ENCODE data around the gene CPXM2. TPM values are rescaled to one million over a fixed set of nuclear protein-coding genes. Genes with fewer than 3 reads are reported as not detected.

The CPXM2 gene
- total RNA-seq, 2 experiments from 2014 or later: not detected

DNA sequence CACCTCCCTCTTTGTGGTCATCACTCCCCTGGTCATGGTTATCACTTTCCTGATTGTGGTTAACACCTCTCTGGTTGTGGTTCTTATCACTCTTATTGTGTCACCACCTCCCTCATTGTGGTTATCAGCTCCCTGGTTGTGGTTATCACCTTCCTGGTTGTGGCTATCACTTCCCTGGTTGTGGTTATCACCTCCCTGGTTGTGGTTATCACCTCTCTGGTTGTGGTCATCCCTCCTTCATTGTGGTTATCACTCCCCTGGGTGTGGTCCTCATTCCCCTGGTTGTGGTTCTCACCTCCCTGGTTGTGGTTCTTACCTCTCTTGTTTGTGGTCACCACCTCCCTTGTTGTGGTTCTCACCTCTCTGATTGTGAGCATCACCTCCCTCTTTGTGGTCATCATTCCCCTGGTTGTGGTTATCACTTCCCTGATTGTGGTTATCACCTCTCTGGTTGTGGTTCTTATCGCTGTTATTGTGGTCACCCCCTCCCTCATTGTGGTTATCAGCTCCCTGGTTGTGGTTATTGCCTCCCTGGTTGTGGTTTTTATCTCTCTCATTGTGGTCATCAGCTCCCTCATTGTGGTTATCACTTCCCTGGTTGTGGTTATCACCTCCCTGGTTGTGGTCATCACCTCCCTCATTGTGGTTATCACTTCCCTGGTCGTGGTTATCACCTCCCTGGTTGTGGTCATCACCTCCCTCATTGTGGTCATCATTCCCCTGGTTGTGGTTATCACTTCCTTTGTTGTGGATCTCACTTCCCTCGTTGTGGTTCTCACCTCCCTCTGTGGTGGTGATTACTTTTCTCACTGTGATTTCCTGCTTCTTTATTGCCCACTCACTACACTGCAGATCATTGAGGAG, 118.7 kb downstream of the CPXM2 start:
- BruUV-seq (replicated peaks): no TSS peak
- Histone ChIP-seq H3K4me2 (ENCODE audit: low read length) (no peak overlapping the region), H4K20me1 (ENCODE audit: insufficient read depth, low read length) (no peaks in the 10 kb centered on the region), H2AFZ (ENCODE audit: low read length) (no peak overlapping the region), H3K27ac (ENCODE audit: low read depth, low read length, poor library complexity, severe bottlenecking) (no peak overlapping the region), H3K36me3 (ENCODE audit: insufficient read depth, low read length) (no peaks in the 10 kb centered on the region), H3K4me3 (ENCODE audit: low read depth, low read length, poor library complexity, severe bottlenecking) (no peak overlapping the region), H3K9me3 (ENCODE audit: low read length) (no peaks in the 10 kb centered on the region), H3K9me2 (ENCODE audit: insufficient read depth, low read length) (no peaks in the 10 kb centered on the region), H3K4me1 (ENCODE audit: insufficient read depth, low read length, poor library complexity, severe bottlenecking) (no peaks in the 10 kb centered on the region), H3K79me2 (ENCODE audit: insufficient read depth, low read depth, low read length) (no peaks in the 10 kb centered on the region)
- POLR2A ChIA-PET: no interaction called here
- TF ChIP-seq, protein P1, sequence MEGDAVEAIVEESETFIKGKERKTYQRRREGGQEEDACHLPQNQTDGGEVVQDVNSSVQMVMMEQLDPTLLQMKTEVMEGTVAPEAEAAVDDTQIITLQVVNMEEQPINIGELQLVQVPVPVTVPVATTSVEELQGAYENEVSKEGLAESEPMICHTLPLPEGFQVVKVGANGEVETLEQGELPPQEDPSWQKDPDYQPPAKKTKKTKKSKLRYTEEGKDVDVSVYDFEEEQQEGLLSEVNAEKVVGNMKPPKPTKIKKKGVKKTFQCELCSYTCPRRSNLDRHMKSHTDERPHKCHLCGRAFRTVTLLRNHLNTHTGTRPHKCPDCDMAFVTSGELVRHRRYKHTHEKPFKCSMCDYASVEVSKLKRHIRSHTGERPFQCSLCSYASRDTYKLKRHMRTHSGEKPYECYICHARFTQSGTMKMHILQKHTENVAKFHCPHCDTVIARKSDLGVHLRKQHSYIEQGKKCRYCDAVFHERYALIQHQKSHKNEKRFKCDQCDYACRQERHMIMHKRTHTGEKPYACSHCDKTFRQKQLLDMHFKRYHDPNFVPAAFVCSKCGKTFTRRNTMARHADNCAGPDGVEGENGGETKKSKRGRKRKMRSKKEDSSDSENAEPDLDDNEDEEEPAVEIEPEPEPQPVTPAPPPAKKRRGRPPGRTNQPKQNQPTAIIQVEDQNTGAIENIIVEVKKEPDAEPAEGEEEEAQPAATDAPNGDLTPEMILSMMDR (conservative IDR thresholded peaks at IDR 0.05; ENCODE audit: low read length): no peak
- TF ChIP-seq EZH2phosphoT487 (IDR thresholded peaks at IDR 0.05; ENCODE audit: borderline replicate concordance, low read depth, low read length): no peak
- CTCF ChIA-PET (ENCODE audit: unreplicated experiment): no interaction called here
- intact Hi-C loops (cut with micrococcal nuclease; ENCODE audit: unreplicated experiment): no loop called here
- no peak for DNase-seq (ENCODE audit: low spot score)

DNA sequence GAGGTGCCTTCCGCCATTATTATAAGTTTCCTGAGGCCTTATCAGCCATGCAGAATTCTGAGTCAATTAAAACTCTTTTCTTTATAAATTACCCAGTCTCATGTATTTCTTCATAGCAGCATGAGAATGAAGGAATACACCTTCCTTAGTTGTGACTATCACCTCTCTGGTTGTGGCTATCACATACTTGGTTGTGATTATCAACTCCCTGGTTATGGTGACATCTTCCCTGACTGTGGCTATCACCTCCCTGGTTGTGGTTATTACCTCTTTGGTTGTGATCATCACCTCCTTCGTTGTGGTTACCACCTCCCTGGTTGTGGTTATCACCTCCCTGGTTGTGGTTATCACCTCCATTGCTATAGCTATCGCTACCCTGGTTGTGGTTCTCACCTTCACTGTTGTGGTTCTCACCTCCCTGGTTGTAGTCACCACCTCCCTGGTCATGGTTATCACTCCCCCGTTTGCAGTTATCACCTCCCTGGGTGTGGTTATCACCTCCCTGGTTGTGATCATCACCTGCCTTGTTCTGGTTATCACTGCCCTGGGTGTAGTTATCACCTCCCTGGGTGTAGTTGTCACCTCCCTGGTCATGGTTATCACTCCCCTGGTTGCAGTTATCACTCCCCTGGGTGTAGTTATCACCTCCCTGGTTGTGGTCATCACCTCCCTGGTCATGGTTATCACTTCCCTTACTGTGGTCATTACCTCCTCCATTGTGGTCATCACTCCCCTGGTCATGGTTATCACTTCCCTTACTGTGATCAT, 119.5 kb downstream of the CPXM2 start:
- Histone ChIP-seq H3K9me2 (ENCODE audit: insufficient read depth, low read length) (no peaks in the 10 kb centered on the region), H3K9me3 (ENCODE audit: low read length) (no peaks in the 10 kb centered on the region), H3K36me3 (ENCODE audit: insufficient read depth, low read length) (no peaks in the 10 kb centered on the region), H3K79me2 (ENCODE audit: insufficient read depth, low read depth, low read length) (no peaks in the 10 kb centered on the region), H3K27ac (ENCODE audit: low read depth, low read length, poor library complexity, severe bottlenecking) (no peak overlapping the region), H2AFZ (ENCODE audit: low read length) (no peak overlapping the region), H3K4me1 (ENCODE audit: insufficient read depth, low read length, poor library complexity, severe bottlenecking) (no peaks in the 10 kb centered on the region), H3K4me3 (ENCODE audit: low read depth, low read length, poor library complexity, severe bottlenecking) (no peak overlapping the region), H3K4me2 (ENCODE audit: low read length) (no peak overlapping the region), H4K20me1 (ENCODE audit: insufficient read depth, low read length) (no peaks in the 10 kb centered on the region)
- POLR2A ChIA-PET: interaction anchor here (0.7 kb wide), 1 partner anchor 53 kb away, joined by 3 read pairs; no protein-coding TSS in a partner anchor
- BruUV-seq (replicated peaks): no TSS peak
- CTCF ChIA-PET (ENCODE audit: unreplicated experiment): no interaction called here
- intact Hi-C loops (cut with micrococcal nuclease; ENCODE audit: unreplicated experiment): no loop called here
- no peak for DNase-seq (ENCODE audit: low spot score)
- TF ChIP-seq, protein P1 (conservative IDR thresholded peaks at IDR 0.05; ENCODE audit: low read length): no peak
- TF ChIP-seq EZH2phosphoT487 (IDR thresholded peaks at IDR 0.05; ENCODE audit: borderline replicate concordance, low read depth, low read length): no peak

Data from OCI-LY7 (cell line).